HepG2 (cell line): ENCODE data around the gene NCOA1. TPM values are rescaled to one million over a fixed set of nuclear protein-coding genes. Genes with fewer than 3 reads are reported as not detected.

Experiments used
- ARNTL ChIP-seq: sonication (generic); formaldehyde crosslinking; IDR thresholded peaks from 2 replicates; pipeline ENCODE4 v1.4.0; 2020; ENCODE audit warnings: mild to moderate bottlenecking, missing genetic modification reagents
- CREB3 ChIP-seq: sonication (generic); formaldehyde crosslinking; IDR thresholded peaks from 2 replicates; pipeline ENCODE4 v1.5.0; 2020; ENCODE audit warnings: missing genetic modification reagents
- DR1 ChIP-seq: sonication (generic); formaldehyde crosslinking; IDR thresholded peaks from 2 replicates; pipeline ENCODE4 v1.8.0; 2021; ENCODE audit warnings: mild to moderate bottlenecking, missing genetic modification reagents, inconsistent platforms
- EHMT2 ChIP-seq: fragments of 200-600 bp; sonication (generic); IDR thresholded peaks from 2 replicates; pipeline ENCODE4 v1.7.0; 2017; ENCODE audit warnings: antibody characterized with exemption, low read depth, low read length, borderline replicate concordance
- ESRRA ChIP-seq: sonication (generic); formaldehyde crosslinking; IDR thresholded peaks from 2 replicates; pipeline ENCODE4 v1.5.1; 2020; ENCODE audit warnings: mild to moderate bottlenecking, low read depth, missing genetic modification reagents
- HNRNPL ChIP-seq: fragments of 200-400 bp; formaldehyde crosslinking; IDR thresholded peaks from 2 replicates; pipeline ENCODE4 v1.6.1; 2017; ENCODE audit warnings: mild to moderate bottlenecking, low read depth, low read length
- HOXA7 ChIP-seq: sonication (generic); formaldehyde crosslinking; IDR thresholded peaks from 2 replicates; pipeline ENCODE4 v1.8.1; 2022; ENCODE audit warnings: mild to moderate bottlenecking, missing genetic modification reagents, moderate library complexity
- NFIB ChIP-seq: sonication (generic); formaldehyde crosslinking; IDR thresholded peaks from 2 replicates; pipeline ENCODE4 v1.9.0; 2021; ENCODE audit warnings: missing genetic modification reagents, mild to moderate bottlenecking, borderline replicate concordance
- SNRNP70 ChIP-seq: fragments of 200-400 bp; formaldehyde crosslinking; IDR thresholded peaks from 2 replicates; pipeline ENCODE4 v1.6.1; 2017; ENCODE audit warnings: mild to moderate bottlenecking, low read depth, low read length, moderate library complexity
- SP1 ChIP-seq, 2 experiments: fragments of 450-650 bp in 1 of 2; sonication (generic) in 1 of 2; formaldehyde crosslinking in 1 of 2; IDR thresholded peaks; 2 replicates each; pipeline versions ENCODE4 v1.4.0 to v1.6.1; 2016 to 2020; ENCODE audit warnings: missing genetic modification reagents in 1 of 2
- SP2 ChIP-seq: sonication (generic); formaldehyde crosslinking; IDR thresholded peaks from 2 replicates; pipeline ENCODE4 v1.5.1; 2020; ENCODE audit warnings: mild to moderate bottlenecking, missing genetic modification reagents
- SRSF9 ChIP-seq: fragments of 200-400 bp; formaldehyde crosslinking; IDR thresholded peaks from 2 replicates; pipeline ENCODE4 v1.6.1; 2018; ENCODE audit warnings: borderline replicate concordance, mild to moderate bottlenecking, low read depth, low read length; ENCODE audit not compliant: insufficient read depth, poor library complexity, severe bottlenecking
- TBX2 ChIP-seq: sonication (generic); formaldehyde crosslinking; IDR thresholded peaks from 2 replicates; pipeline ENCODE4 v1.5.0; 2020; ENCODE audit warnings: missing genetic modification reagents, mild to moderate bottlenecking, borderline replicate concordance
- THYN1 ChIP-seq: sonication (generic); formaldehyde crosslinking; IDR thresholded peaks from 2 replicates; pipeline ENCODE4 v1.8.1; 2023; ENCODE audit warnings: low read depth, mild to moderate bottlenecking, moderate library complexity, missing genetic modification reagents, borderline replicate concordance
- ZKSCAN5 ChIP-seq: sonication (generic); formaldehyde crosslinking; IDR thresholded peaks from 2 replicates; pipeline ENCODE4 v1.5.1; 2020; ENCODE audit warnings: mild to moderate bottlenecking, missing genetic modification reagents
- ZNF160 ChIP-seq: sonication (generic); formaldehyde crosslinking; IDR thresholded peaks from 2 replicates; pipeline ENCODE4 v1.8.0; 2022; ENCODE audit warnings: mild to moderate bottlenecking, inconsistent platforms, missing genetic modification reagents
- ZNF224 ChIP-seq: sonication (generic); formaldehyde crosslinking; IDR thresholded peaks from 2 replicates; pipeline ENCODE4 v1.5.0; 2020; ENCODE audit warnings: mild to moderate bottlenecking, missing genetic modification reagents
- ZNF331 ChIP-seq: sonication (generic); formaldehyde crosslinking; IDR thresholded peaks from 2 replicates; pipeline ENCODE4 v1.4.0; 2020; ENCODE audit warnings: missing genetic modification reagents
- ZNF552 ChIP-seq: sonication (generic); formaldehyde crosslinking; IDR thresholded peaks from 2 replicates; pipeline ENCODE4 v1.9.0; 2022; ENCODE audit warnings: missing genetic modification reagents, mild to moderate bottlenecking, borderline replicate concordance
- ZNF768 ChIP-seq: sonication (generic); formaldehyde crosslinking; IDR thresholded peaks from 2 replicates; pipeline ENCODE4 v1.4.0; 2020; ENCODE audit warnings: missing genetic modification reagents
- polyA plus RNA-seq, 8 experiments: library from polyadenylated mRNA; depleted of rRNA in 3 of 8; stranded (reverse) in 7 of 8; unstranded in 1 of 8; fragments of >200 nt; fragmentation: Illumina TruSeq in 4 of 8; extraction: Trizol in 4 of 8; gene quantifications; 2 replicates each; pipeline versions ENCODE4 v1.2.1 to v1.2.3, GENCODE V29; 2011 to 2016; ENCODE audit warnings: low read depth in 4 of 8, missing spikeins in 1 of 8, mixed read lengths in 1 of 8; ENCODE audit not compliant: insufficient read depth in 1 of 8
- total RNA-seq, 5 experiments: library from RNA; depleted of rRNA; stranded (reverse); fragments of >200 nt; fragmentation: Illumina TruSeq; extraction: Trizol; gene quantifications; 2 replicates each; pipeline ENCODE4 v1.2.3, GENCODE V29; 2016; ENCODE audit warnings: low read depth in 1 of 5
- TF ChIP-seq, protein P1 (sequence below): sonication (generic); formaldehyde crosslinking; conservative IDR thresholded peaks from 2 replicates; pipeline ENCODE4 v1.4.0; 2020; ENCODE audit warnings: missing genetic modification reagents
- TF ChIP-seq, protein P2 (sequence below): sonication (generic); formaldehyde crosslinking; IDR thresholded peaks from 2 replicates; pipeline ENCODE4 v1.4.0; 2020; ENCODE audit warnings: missing genetic modification reagents
- TF ChIP-seq, protein P3 (sequence below): sonication (generic); formaldehyde crosslinking; IDR thresholded peaks from 2 replicates; pipeline ENCODE4 v1.4.0; 2020; ENCODE audit warnings: missing genetic modification reagents

NCOA1 gene
- total and polyA plus RNA-seq, 2 of the 13 experiments (the other 11 are each of a cell fraction or from before 2014, with no cell fraction given): 10.0 to 10.4 TPM

DNA sequence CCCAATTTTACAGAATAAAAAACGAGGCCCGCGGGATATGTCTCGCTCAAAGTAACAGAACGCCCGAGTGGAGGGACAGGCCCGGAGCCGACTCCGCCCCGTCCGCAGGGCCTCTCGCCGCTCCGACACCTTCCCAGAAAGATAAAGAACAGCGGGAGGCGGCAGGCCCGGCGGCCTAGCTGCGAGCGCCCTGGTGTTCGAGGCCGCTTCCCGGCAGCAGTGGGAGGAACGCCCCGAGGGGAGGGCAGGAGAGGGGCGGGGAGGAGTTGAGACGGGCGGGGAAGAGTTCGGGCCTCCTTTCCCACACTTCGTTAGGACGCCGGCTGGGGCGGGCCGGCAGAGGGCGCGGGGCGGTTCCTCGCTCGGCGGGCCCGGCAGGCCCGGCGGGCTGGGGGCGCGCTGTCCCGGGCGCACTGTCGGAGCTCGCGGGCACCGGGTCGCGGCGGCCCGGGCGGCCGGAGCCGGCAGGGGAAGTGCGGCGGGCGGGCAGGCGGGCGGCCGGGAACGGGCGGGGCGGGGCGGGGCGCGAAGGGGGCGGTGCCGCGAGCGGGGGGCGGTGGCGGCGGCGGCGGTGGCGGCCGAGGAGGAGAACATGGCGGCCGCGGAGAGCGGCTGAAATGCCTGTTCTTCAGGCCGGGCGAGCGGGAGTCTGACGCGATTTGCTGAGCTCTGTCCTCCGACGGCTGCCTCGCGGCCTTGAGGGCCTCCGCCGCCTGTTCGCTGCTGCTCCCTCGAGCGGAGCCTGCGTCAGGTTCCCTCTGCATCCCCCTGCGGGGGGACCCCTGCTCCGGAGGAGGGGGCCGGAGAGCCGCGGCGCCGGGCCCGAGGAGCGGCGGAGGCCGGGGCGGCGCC lies at the start of gene NCOA1 (continued):
- TF ChIP-seq, protein P1, sequence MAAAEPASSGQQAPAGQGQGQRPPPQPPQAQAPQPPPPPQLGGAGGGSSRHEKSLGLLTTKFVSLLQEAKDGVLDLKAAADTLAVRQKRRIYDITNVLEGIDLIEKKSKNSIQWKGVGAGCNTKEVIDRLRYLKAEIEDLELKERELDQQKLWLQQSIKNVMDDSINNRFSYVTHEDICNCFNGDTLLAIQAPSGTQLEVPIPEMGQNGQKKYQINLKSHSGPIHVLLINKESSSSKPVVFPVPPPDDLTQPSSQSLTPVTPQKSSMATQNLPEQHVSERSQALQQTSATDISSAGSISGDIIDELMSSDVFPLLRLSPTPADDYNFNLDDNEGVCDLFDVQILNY (CRISPR knock-in tag): no peak
- TF ChIP-seq ZKSCAN5 (CRISPR knock-in tag): no peak
- TF ChIP-seq THYN1 (CRISPR knock-in tag): no peak
- TF ChIP-seq TBX2 (CRISPR knock-in tag): peak; percentile 42; the same call in 1 of the 2 replicates
- TF ChIP-seq ZNF331 (CRISPR knock-in tag): no peak
- TF ChIP-seq ZNF160 (CRISPR knock-in tag): no peak
- no peak for TF ChIP-seq NFIB (CRISPR knock-in tag)
- peak; percentile 20; the same call in 1 of the 2 replicates for TF ChIP-seq ZNF768 (CRISPR knock-in tag)
- no peak for TF ChIP-seq DR1 (CRISPR knock-in tag)
- TF ChIP-seq ZNF224 (CRISPR knock-in tag): no peak
- no peak for TF ChIP-seq ESRRA (CRISPR knock-in tag)
- no peak for TF ChIP-seq ARNTL
- TF ChIP-seq SP1 (IDR thresholded peaks at IDR 0.05): no peak
- peak; percentile 34; the same call in 1 of the 2 replicates for TF ChIP-seq SP1 (CRISPR knock-in tag; IDR thresholded peaks at IDR 0.05)
- TF ChIP-seq CREB3 (CRISPR knock-in tag): no peak
- TF ChIP-seq SNRNP70: no peak
- no peak for TF ChIP-seq SP2 (CRISPR knock-in tag)
- no peak for TF ChIP-seq HNRNPL
- no peak for TF ChIP-seq HOXA7 (CRISPR knock-in tag)
- TF ChIP-seq, protein P2, sequence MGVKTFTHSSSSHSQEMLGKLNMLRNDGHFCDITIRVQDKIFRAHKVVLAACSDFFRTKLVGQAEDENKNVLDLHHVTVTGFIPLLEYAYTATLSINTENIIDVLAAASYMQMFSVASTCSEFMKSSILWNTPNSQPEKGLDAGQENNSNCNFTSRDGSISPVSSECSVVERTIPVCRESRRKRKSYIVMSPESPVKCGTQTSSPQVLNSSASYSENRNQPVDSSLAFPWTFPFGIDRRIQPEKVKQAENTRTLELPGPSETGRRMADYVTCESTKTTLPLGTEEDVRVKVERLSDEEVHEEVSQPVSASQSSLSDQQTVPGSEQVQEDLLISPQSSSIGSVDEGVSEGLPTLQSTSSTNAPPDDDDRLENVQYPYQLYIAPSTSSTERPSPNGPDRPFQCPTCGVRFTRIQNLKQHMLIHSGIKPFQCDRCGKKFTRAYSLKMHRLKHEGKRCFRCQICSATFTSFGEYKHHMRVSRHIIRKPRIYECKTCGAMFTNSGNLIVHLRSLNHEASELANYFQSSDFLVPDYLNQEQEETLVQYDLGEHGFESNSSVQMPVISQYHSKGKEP (CRISPR knock-in tag): peak; percentile 67; the same call in 1 of the 2 replicates
- TF ChIP-seq, protein P3, sequence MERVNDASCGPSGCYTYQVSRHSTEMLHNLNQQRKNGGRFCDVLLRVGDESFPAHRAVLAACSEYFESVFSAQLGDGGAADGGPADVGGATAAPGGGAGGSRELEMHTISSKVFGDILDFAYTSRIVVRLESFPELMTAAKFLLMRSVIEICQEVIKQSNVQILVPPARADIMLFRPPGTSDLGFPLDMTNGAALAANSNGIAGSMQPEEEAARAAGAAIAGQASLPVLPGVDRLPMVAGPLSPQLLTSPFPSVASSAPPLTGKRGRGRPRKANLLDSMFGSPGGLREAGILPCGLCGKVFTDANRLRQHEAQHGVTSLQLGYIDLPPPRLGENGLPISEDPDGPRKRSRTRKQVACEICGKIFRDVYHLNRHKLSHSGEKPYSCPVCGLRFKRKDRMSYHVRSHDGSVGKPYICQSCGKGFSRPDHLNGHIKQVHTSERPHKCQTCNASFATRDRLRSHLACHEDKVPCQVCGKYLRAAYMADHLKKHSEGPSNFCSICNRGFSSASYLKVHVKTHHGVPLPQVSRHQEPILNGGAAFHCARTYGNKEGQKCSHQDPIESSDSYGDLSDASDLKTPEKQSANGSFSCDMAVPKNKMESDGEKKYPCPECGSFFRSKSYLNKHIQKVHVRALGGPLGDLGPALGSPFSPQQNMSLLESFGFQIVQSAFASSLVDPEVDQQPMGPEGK (CRISPR knock-in tag): peak; percentile 77
- no peak for TF ChIP-seq SRSF9
- TF ChIP-seq ZNF552: no peak
- no peak for TF ChIP-seq EHMT2
